Skeletal muscle tissue (tissue), 4 donors: ENCODE data around the gene PDLIM7. TPM values are rescaled to one million over a fixed set of nuclear protein-coding genes. Genes with fewer than 3 reads are reported as not detected.

Experiments
- H3K27ac ChIP-seq: one replicate; pipeline ENCODE4 v1.7.0; 2013; ENCODE audit warnings: mild to moderate bottlenecking, low read depth, low read length, inconsistent platforms
- H3K27me3 ChIP-seq, 3 donors: one replicate each; pipeline ENCODE4 v1.7.0; 2013; ENCODE audit warnings: low read length in 3 of 3; ENCODE audit not compliant: control insufficient read depth in 3 of 3, insufficient read depth in 3 of 3
- H3K36me3 ChIP-seq, 3 donors: one replicate each; pipeline ENCODE4 v1.7.0; 2013; ENCODE audit warnings: low read length in 3 of 3; ENCODE audit not compliant: control insufficient read depth in 3 of 3, insufficient read depth in 3 of 3
- H3K4me1 ChIP-seq, 3 donors: one replicate each; pipeline ENCODE4 v1.7.0; 2013; ENCODE audit warnings: low read length in 3 of 3, mild to moderate bottlenecking in 3 of 3; ENCODE audit not compliant: control insufficient read depth in 3 of 3, insufficient read depth in 3 of 3
- H3K4me3 ChIP-seq, 3 donors: one replicate each; pipeline ENCODE4 v1.7.0; 2013; ENCODE audit warnings: low read length in 3 of 3
- H3K9ac ChIP-seq, 3 donors: one replicate each; pipeline ENCODE4 v1.7.0; 2013; ENCODE audit warnings: low read length in 3 of 3, mild to moderate bottlenecking in 3 of 3, moderate library complexity in 2 of 3, low read depth in 1 of 3
- H3K9me3 ChIP-seq, 3 donors: one replicate each; pipeline ENCODE4 v1.7.0; 2013; ENCODE audit warnings: low read length in 3 of 3; ENCODE audit not compliant: control insufficient read depth in 3 of 3
- total RNA-seq: library from RNA; depleted of rRNA; stranded (reverse); fragments of >200 nt; gene quantifications from one replicate; pipeline ENCODE4 v1.2.3, GENCODE V29; 2014
- donor health status: Osteomylitis.

The PDLIM7 gene
- total RNA-seq, 1 donor from 2014 or later: 44.9 TPM

GRCh38 chr5:177492841-177493240 is 4.6 kb downstream of the PDLIM7 start:
- Histone ChIP-seq H3K27me3 (no peaks in the 10 kb centered on the region), H3K9ac (peak overlapping the region in 2 of 3 donors; percentile 8 to 97), H3K4me3 (no peak overlapping the region), H3K9me3 (no peaks in the 10 kb centered on the region), H3K4me1 (peaks cover 46 to 67% (median 55%) of the 10 kb centered on the region in 3 donors), H3K36me3 (peaks cover 45 to 61% (median 57%) of the 10 kb centered on the region in 3 donors), H3K27ac (peak overlapping the region; percentile 99)

GRCh38 chr5:177491983-177492746 is 5.2 kb downstream of the PDLIM7 start:
- no peaks in the 10 kb centered on the region for H3K27me3 ChIP-seq
- peak overlapping the region; percentile 99 for H3K27ac ChIP-seq
- H3K4me3 ChIP-seq: no peak overlapping the region
- no peaks in the 10 kb centered on the region for H3K9me3 ChIP-seq
- peaks cover 46 to 64% (median 54%) of the 10 kb centered on the region in 3 donors for H3K4me1 ChIP-seq
- peaks cover 52 to 67% (median 63%) of the 10 kb centered on the region in 3 donors for H3K36me3 ChIP-seq
- peak overlapping the region in 2 of 3 donors; percentile 6 to 33 for H3K9ac ChIP-seq

GRCh38 chr5:177491429-177491945 is 5.9 kb downstream of the PDLIM7 start:
- peaks cover 53 to 69% (median 67%) of the 10 kb centered on the region in 3 donors for H3K36me3 ChIP-seq

GRCh38 chr5:177490992-177491391 is 6.4 kb downstream of the PDLIM7 start:
- Histone ChIP-seq H3K9ac (peak overlapping the region in 1 of 3 donors; percentile 33), H3K36me3 (peaks cover 57 to 71% (median 70%) of the 10 kb centered on the region in 3 donors), H3K4me1 (peaks cover 46 to 62% (median 51%) of the 10 kb centered on the region in 3 donors), H3K4me3 (no peak overlapping the region), H3K27ac (no peak overlapping the region), H3K27me3 (no peaks in the 10 kb centered on the region), H3K9me3 (no peaks in the 10 kb centered on the region)

More at GRCh38 chr5:177491429-177491945, 5.9 kb downstream of the PDLIM7 start:
- Histone ChIP-seq H3K4me1 (peaks cover 46 to 62% (median 53%) of the 10 kb centered on the region in 3 donors), H3K27ac (no peak overlapping the region), H3K27me3 (no peaks in the 10 kb centered on the region), H3K4me3 (no peak overlapping the region), H3K9me3 (no peaks in the 10 kb centered on the region), H3K9ac (peak overlapping the region in 1 of 3 donors; percentile 16)

GRCh38 chr5:177490311-177490991 is 7.0 kb downstream of the PDLIM7 start:
- Histone ChIP-seq H3K4me3 (no peak overlapping the region), H3K27ac (no peak overlapping the region), H3K4me1 (peaks cover 44 to 60% (median 51%) of the 10 kb centered on the region in 3 donors), H3K27me3 (no peaks in the 10 kb centered on the region), H3K9me3 (no peaks in the 10 kb centered on the region), H3K9ac (peak overlapping the region in 1 of 3 donors; percentile 33), H3K36me3 (peaks cover 60 to 65% (median 65%) of the 10 kb centered on the region in 3 donors)

- peaks cover 42 to 60% (median 51%) of the 10 kb centered on the region in 3 donors for H3K4me1 ChIP-seq
Observed at GRCh38 chr5:177489119-177489716, 8.2 kb downstream of the PDLIM7 start.

DNA sequence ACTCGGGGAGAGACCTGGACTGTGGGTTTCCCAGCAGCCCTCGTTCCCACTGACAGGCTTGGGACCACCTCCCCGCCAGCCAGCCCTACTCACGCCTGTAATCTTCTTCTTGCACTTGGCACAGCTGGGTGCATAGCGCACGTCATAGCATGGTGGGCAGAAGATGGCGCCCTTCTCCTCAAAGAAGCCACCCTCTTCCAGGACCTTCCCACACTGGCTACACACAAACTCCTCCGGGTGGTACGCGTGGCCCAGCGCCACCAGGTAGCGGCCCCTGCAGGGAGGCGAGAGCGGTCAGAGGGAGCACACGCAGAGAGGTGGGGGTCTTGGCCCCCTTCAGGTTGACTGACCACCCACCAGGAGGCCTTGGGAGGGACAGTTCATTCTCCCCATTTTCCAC is 9.4 kb downstream of the PDLIM7 start:
- Histone ChIP-seq H3K27me3 (no peaks in the 10 kb centered on the region), H3K4me1 (peaks cover 36 to 55% (median 49%) of the 10 kb centered on the region in 3 donors), H3K36me3 (peaks cover 58 to 70% (median 66%) of the 10 kb centered on the region in 3 donors), H3K9me3 (no peaks in the 10 kb centered on the region), H3K9ac (no peak overlapping the region), H3K27ac (no peak overlapping the region), H3K4me3 (no peak overlapping the region)

More at GRCh38 chr5:177489119-177489716, 8.2 kb downstream of the PDLIM7 start:
- Histone ChIP-seq H3K9ac (no peak overlapping the region), H3K9me3 (no peaks in the 10 kb centered on the region), H3K27ac (no peak overlapping the region), H3K36me3 (peaks cover 62 to 68% (median 63%) of the 10 kb centered on the region in 3 donors), H3K27me3 (no peaks in the 10 kb centered on the region), H3K4me3 (no peak overlapping the region)

DNA sequence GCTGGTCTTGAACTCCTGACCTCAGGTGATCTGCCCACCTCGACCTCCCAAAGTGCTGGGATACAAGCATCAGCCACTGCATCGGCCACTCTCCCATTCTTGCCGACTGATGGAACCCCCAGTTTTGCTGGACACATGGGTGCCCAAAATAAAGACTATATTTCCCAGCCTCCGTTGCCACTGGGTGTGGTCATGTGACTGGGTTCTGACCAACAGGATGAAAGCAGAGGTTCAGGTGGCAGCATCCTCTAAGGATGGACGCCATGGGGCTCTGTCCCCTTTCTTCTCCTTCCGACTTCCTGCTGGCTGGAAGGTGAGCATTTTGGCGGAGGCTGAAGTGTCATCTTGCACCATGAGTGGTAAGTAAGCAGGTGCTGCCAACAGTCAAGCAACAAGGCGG is 10.3 kb downstream of the PDLIM7 start:
- Histone ChIP-seq H3K9me3 (no peaks in the 10 kb centered on the region), H3K27ac (no peak overlapping the region), H3K9ac (no peak overlapping the region), H3K36me3 (peaks cover 50 to 63% (median 59%) of the 10 kb centered on the region in 3 donors), H3K4me3 (no peak overlapping the region), H3K27me3 (no peaks in the 10 kb centered on the region), H3K4me1 (peaks cover 28 to 47% (median 41%) of the 10 kb centered on the region in 3 donors)

DNA sequence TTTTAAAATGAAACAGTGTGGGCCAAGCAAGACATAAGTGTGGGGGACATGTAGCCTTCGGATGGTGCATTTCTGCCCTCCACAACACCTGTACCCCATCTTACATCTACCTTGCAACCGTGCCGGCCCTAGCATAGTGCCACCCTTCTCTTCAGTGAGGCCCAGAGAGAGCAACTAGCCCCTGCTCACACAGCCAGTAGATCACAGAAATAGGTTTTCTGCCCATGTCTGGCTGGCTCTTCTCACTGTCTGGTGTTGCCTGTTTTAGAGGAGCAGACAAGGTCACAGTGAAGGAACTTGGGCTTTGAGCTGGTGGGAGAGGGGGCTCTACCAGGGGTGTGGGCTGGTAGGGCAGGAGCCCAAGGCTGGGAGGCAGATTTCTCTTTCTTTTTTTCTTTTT is 11.1 kb downstream of the PDLIM7 start:
- Histone ChIP-seq H3K9ac (no peak overlapping the region), H3K27me3 (no peaks in the 10 kb centered on the region), H3K4me3 (no peak overlapping the region), H3K27ac (no peak overlapping the region), H3K4me1 (peaks cover 26 to 49% (median 38%) of the 10 kb centered on the region in 3 donors), H3K36me3 (peaks cover 51 to 59% (median 59%) of the 10 kb centered on the region in 3 donors), H3K9me3 (no peaks in the 10 kb centered on the region)
